ENCODE results near the gene TMOD2. TPM values are rescaled to one million over a fixed set of nuclear protein-coding genes. Genes with fewer than 3 reads are reported as not detected.

The TMOD2 gene
- total RNA-seq, 2 experiments from 2014 or later = 5.6 to 6.9 TPM

GRCh38 chr15:51736751-51737521 lies 14.5 kb upstream of the TMOD2 start:
- Histone ChIP-seq H3K27me3 (ENCODE audit: control insufficient read depth in 1 of 2, insufficient read depth in 2 of 2, low read length in 2 of 2) (no peaks in the 10 kb centered on the region), H3K4me1 (ENCODE audit: insufficient read depth, low read length) (peaks cover 62% of the 10 kb centered on the region)

GRCh38 chr15:51737522-51738305 lies 13.7 kb upstream of the TMOD2 start, which contains the start of gene LYSMD2:
Gene LYSMD2 (minus strand): TSS chr15:51737655. CDS start chr15:51737622, 33 bp downstream.
- ChIA-PET POLR2A (interaction anchor here (0.6 to 4.4 kb wide), 21 partner anchors 9 to 1384 kb away, joined by 3 to 45 read pairs (median 5); partner anchors contain the start of genes DMXL2, GABPB1, LEO1 and TMOD2), CTCF (interaction anchor here (1.0 to 4.9 kb wide), 7 partner anchors 10 to 428 kb away, joined by 3 to 34 read pairs (median 8); partner anchors contain the start of gene LEO1)
- Histone ChIP-seq H3K27ac (ENCODE audit: low read depth in 1 of 2, low read length in 2 of 2) (peak within 1 kb of the TSS; percentile 81 to 83), H3K27me3 (ENCODE audit: control insufficient read depth in 1 of 2, insufficient read depth in 2 of 2, low read length in 2 of 2) (no peaks in the 10 kb centered on the region), H3K36me3 (ENCODE audit: insufficient read depth, low read length) (no peaks in the 10 kb centered on the region), H3K9me3 (ENCODE audit: control insufficient read depth in 1 of 2, insufficient read depth in 1 of 2, low read length in 2 of 2) (no peaks in the 10 kb centered on the region), H3K4me3 (ENCODE audit: low read length) (peak within 1 kb of the TSS; percentile 78), H3K4me1 (ENCODE audit: insufficient read depth, low read length) (peaks cover 54% of the 10 kb centered on the region)
- peak within 1 kb of the TSS; percentile 92 for H3K4me3 Mint-ChIP-seq
- ATAC-seq (ENCODE audit: poor library complexity) (peak; percentile 42), DNase-seq (peak; percentile 28 to 82 (median 68))
- H3K4me1 Mint-ChIP-seq (ENCODE audit: low read depth) = peaks cover 59% of the 10 kb centered on the region
- H3K27me3 Mint-ChIP-seq = no peaks in the 10 kb centered on the region
- intact Hi-C loops (cut with DNase I, micrococcal nuclease) = loop anchor here (2.0 to 5.0 kb wide), 3 partner anchors 15 to 90 kb away; partner anchors contain the start of gene TMOD3 (in 1 of the 2)
- peaks cover 13% of the 10 kb centered on the region for H3K36me3 Mint-ChIP-seq (ENCODE audit: low read depth)
- no peaks in the 10 kb centered on the region for H3K9me3 Mint-ChIP-seq
- peak within 1 kb of the TSS; percentile 97 for H3K27ac Mint-ChIP-seq
- no peak for TF ChIP-seq CTCF (IDR thresholded peaks at IDR 0.05)

More at GRCh38 chr15:51736751-51737521, 14.5 kb upstream of the TMOD2 start:
- Mint-ChIP-seq H3K9me3 (no peaks in the 10 kb centered on the region), H3K36me3 (ENCODE audit: low read depth) (peaks cover 15% of the 10 kb centered on the region), H3K27me3 (no peaks in the 10 kb centered on the region), H3K27ac (peak overlapping the region; percentile 93), H3K4me1 (ENCODE audit: low read depth) (peaks cover 66% of the 10 kb centered on the region), H3K4me3 (peak overlapping the region; percentile 92)
- DNase-seq (peak; percentile 32 to 84 (median 56)), ATAC-seq (ENCODE audit: poor library complexity) (peak; percentile 56)
- POLR2A ChIA-PET = interaction anchor here (0.6 to 4.4 kb wide), 24 partner anchors 8 to 1383 kb away, joined by 3 to 45 read pairs (median 4); partner anchors contain the start of genes DMXL2, GABPB1, LEO1 and TMOD2
- no peaks in the 10 kb centered on the region for H3K9me3 ChIP-seq (ENCODE audit: control insufficient read depth in 1 of 2, insufficient read depth in 1 of 2, low read length in 2 of 2)
- TF ChIP-seq CTCF (IDR thresholded peaks at IDR 0.05) = no peak
- H3K27ac ChIP-seq (ENCODE audit: low read depth in 1 of 2, low read length in 2 of 2) = peak overlapping the region; percentile 39 to 83
- H3K4me3 ChIP-seq (ENCODE audit: low read length) = peak overlapping the region; percentile 78
- intact Hi-C loops (cut with DNase I, micrococcal nuclease) = loop anchor here (5.0 kb wide), 2 partner anchors 50 to 90 kb away; partner anchors contain the start of gene TMOD3 (in 1 of the 2)
- no peaks in the 10 kb centered on the region for H3K36me3 ChIP-seq (ENCODE audit: insufficient read depth, low read length)
- CTCF ChIA-PET = interaction anchor here (0.8 to 4.9 kb wide), 6 partner anchors 9 to 87 kb away, joined by 3 to 34 read pairs (median 10); no protein-coding TSS in a partner anchor

- Mint-ChIP-seq H3K4me3 (peak overlapping the region; percentile 92), H3K36me3 (ENCODE audit: low read depth) (peaks cover 6% of the 10 kb centered on the region), H3K27ac (peak overlapping the region; percentile 97), H3K9me3 (no peaks in the 10 kb centered on the region), H3K27me3 (no peaks in the 10 kb centered on the region), H3K4me1 (ENCODE audit: low read depth) (peaks cover 50% of the 10 kb centered on the region)
- Histone ChIP-seq H3K4me1 (ENCODE audit: insufficient read depth, low read length) (peaks cover 48% of the 10 kb centered on the region), H3K36me3 (ENCODE audit: insufficient read depth, low read length) (no peaks in the 10 kb centered on the region), H3K4me3 (ENCODE audit: low read length) (no peak overlapping the region), H3K27ac (ENCODE audit: low read depth in 1 of 2, low read length in 2 of 2) (peak overlapping the region; percentile 81 to 83), H3K9me3 (ENCODE audit: control insufficient read depth in 1 of 2, insufficient read depth in 1 of 2, low read length in 2 of 2) (no peaks in the 10 kb centered on the region), H3K27me3 (ENCODE audit: control insufficient read depth in 1 of 2, insufficient read depth in 2 of 2, low read length in 2 of 2) (no peaks in the 10 kb centered on the region)
- CTCF ChIA-PET = interaction anchor here (1.0 to 4.9 kb wide), 7 partner anchors 11 to 427 kb away, joined by 3 to 34 read pairs (median 7); partner anchors contain the start of gene LEO1
- POLR2A ChIA-PET = interaction anchor here (0.6 to 4.4 kb wide), 10 partner anchors 9 to 1067 kb away, joined by 3 to 45 read pairs (median 8); partner anchors contain the start of genes DMXL2, LEO1 and TMOD2
- ATAC-seq (ENCODE audit: poor library complexity) = no peak
- no peak for TF ChIP-seq CTCF (IDR thresholded peaks at IDR 0.05)
- DNase-seq = no peak
- intact Hi-C loops (cut with DNase I, micrococcal nuclease) = loop anchor here (2.0 to 5.0 kb wide), 3 partner anchors 14 to 89 kb away; partner anchors contain the start of gene TMOD3 (in 1 of the 2)
Observed at GRCh38 chr15:51738553-51738952, 12.8 kb upstream of the TMOD2 start.

Measured in CD4-positive, alpha-beta T cell (primary cell).